Measurements from ENCODE around the gene FAM200C.

DNA sequence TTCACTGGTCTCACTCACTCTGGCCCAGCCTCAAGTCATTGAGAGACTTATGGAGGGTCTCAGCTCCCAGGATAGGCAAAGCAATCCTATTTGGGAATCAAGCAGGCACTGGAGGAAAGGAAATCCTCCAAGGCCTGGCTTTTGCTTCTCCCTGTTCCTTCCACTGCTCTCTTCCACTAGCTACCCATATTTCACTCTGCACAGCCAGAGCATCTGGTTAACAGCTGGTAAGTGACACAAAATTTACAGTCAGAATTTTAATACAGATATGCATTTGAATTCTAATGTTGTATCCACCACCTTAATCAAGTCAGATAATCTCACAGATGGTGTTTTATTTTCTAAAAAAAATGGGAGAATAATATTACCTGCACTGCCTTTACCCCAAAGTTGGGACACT lies 28.6 kb downstream of the FAM200C start:
- TF ChIP-seq POLR2A (IDR thresholded peaks at IDR 0.05), result no peak
- TF ChIP-seq, protein P1, sequence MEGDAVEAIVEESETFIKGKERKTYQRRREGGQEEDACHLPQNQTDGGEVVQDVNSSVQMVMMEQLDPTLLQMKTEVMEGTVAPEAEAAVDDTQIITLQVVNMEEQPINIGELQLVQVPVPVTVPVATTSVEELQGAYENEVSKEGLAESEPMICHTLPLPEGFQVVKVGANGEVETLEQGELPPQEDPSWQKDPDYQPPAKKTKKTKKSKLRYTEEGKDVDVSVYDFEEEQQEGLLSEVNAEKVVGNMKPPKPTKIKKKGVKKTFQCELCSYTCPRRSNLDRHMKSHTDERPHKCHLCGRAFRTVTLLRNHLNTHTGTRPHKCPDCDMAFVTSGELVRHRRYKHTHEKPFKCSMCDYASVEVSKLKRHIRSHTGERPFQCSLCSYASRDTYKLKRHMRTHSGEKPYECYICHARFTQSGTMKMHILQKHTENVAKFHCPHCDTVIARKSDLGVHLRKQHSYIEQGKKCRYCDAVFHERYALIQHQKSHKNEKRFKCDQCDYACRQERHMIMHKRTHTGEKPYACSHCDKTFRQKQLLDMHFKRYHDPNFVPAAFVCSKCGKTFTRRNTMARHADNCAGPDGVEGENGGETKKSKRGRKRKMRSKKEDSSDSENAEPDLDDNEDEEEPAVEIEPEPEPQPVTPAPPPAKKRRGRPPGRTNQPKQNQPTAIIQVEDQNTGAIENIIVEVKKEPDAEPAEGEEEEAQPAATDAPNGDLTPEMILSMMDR (IDR thresholded peaks at IDR 0.05), result no peak

All from vagina (tissue), 2 donors.